Measurements from ENCODE around the gene SCCPDH.

DNA sequence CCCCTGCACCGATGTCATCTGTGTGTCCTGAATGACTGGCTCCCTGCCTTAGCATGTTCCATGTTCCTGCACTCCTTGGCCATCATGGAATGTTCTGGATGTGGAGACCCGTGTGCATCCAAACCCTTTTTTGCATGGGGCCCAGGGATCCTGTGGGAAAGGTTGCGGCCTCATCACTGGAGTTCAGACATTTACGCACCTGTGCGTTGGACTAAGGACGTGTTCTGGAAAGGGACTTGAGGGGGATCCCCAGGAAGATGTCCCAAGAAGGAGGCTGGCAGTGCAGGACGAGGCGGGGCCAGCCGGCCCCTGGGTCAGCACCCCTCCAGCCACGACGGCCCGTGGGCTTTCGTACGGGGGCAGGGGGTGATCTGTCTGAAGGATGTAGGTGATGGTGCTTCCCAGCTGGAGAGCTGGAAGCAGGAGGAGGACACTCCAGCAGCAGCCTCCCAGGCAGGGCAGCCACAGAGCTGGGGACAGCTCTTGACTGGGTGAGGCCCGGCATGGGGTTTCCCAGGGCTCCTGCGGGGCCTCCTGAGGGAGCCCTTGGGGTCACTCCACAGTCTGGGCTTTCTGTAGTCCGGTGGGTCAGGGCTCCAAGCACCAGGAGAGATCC lies 67.2 kb downstream of the SCCPDH start:
- TF ChIP-seq ARNT (IDR thresholded peaks at IDR 0.05), result no peak
- no peak for TF ChIP-seq KLF16 (IDR thresholded peaks at IDR 0.05)
- no peak for TF ChIP-seq KLF13 (tag; IDR thresholded peaks at IDR 0.05; ENCODE audit: borderline replicate concordance, low read depth)
- TF ChIP-seq, protein P1, sequence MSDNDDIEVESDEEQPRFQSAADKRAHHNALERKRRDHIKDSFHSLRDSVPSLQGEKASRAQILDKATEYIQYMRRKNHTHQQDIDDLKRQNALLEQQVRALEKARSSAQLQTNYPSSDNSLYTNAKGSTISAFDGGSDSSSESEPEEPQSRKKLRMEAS (CRISPR knock-in tag; IDR thresholded peaks at IDR 0.05), result no peak
- TF ChIP-seq HDGF (IDR thresholded peaks at IDR 0.05), result no peak
- TF ChIP-seq SIX5 (IDR thresholded peaks at IDR 0.05; ENCODE audit: borderline replicate concordance in 1 of 2, insufficient read depth in 1 of 2, low read depth in 1 of 2, low read length in 2 of 2), result no peak
- TF ChIP-seq, protein P2, sequence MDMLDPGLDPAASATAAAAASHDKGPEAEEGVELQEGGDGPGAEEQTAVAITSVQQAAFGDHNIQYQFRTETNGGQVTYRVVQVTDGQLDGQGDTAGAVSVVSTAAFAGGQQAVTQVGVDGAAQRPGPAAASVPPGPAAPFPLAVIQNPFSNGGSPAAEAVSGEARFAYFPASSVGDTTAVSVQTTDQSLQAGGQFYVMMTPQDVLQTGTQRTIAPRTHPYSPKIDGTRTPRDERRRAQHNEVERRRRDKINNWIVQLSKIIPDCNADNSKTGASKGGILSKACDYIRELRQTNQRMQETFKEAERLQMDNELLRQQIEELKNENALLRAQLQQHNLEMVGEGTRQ (CRISPR knock-in tag; IDR thresholded peaks at IDR 0.05), result no peak
- TF ChIP-seq, protein P3, sequence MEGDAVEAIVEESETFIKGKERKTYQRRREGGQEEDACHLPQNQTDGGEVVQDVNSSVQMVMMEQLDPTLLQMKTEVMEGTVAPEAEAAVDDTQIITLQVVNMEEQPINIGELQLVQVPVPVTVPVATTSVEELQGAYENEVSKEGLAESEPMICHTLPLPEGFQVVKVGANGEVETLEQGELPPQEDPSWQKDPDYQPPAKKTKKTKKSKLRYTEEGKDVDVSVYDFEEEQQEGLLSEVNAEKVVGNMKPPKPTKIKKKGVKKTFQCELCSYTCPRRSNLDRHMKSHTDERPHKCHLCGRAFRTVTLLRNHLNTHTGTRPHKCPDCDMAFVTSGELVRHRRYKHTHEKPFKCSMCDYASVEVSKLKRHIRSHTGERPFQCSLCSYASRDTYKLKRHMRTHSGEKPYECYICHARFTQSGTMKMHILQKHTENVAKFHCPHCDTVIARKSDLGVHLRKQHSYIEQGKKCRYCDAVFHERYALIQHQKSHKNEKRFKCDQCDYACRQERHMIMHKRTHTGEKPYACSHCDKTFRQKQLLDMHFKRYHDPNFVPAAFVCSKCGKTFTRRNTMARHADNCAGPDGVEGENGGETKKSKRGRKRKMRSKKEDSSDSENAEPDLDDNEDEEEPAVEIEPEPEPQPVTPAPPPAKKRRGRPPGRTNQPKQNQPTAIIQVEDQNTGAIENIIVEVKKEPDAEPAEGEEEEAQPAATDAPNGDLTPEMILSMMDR (IDR thresholded peaks at IDR 0.05 in 2 of 3, conservative IDR thresholded peaks at IDR 0.05 in 1 of 3; ENCODE audit: insufficient read depth in 2 of 3, low read depth in 1 of 3, low read length in 3 of 3), result no peak
- TF ChIP-seq ZNF707 (CRISPR knock-in tag; conservative IDR thresholded peaks at IDR 0.05), result no peak
- TF ChIP-seq ZNF76 (CRISPR knock-in tag; IDR thresholded peaks at IDR 0.05; ENCODE audit: borderline replicate concordance), result no peak
